Middle frontal gyrus (tissue), 1 donor: ENCODE data around the gene RRAD.
"Not testable (repeated sequence)": the region's sequence is repeated elsewhere in the genome, so short reads cannot be mapped to it uniquely, and the experiment has no call there.

ENCODE experiments used
- DNase-seq: peaks from one replicate; pipeline ENCODE4 v3.0.0-alpha.2; 2015; ENCODE audit warnings: low spot score; ENCODE audit errors: extremely low spot score

The RRAD gene

GRCh38 chr16:66950971-66951790 lies 25.8 kb upstream of the RRAD start:
- no peak for DNase-seq

- no peak for DNase-seq
Observed at GRCh38 chr16:66950437-66950836, 25.1 kb upstream of the RRAD start.

- DNase-seq: no peak
Observed at GRCh38 chr16:66949472-66949871, 24.1 kb upstream of the RRAD start.

- DNase-seq: no peak
Observed at GRCh38 chr16:66948837-66949225, 23.5 kb upstream of the RRAD start.

GRCh38 chr16:66948134-66948836 lies 22.9 kb upstream of the RRAD start:
- DNase-seq: no peak

- peak; percentile 77 for DNase-seq
Observed at GRCh38 chr16:66947302-66948065, 22.1 kb upstream of the RRAD start.

- no peak for DNase-seq
Observed at GRCh38 chr16:66946974-66947301, 21.6 kb upstream of the RRAD start.

GRCh38 chr16:66946541-66946940 lies 21.2 kb upstream of the RRAD start:
- no peak for DNase-seq

- no peak for DNase-seq
Observed at GRCh38 chr16:66945939-66946338, 20.6 kb upstream of the RRAD start.

- not testable (repeated sequence) for DNase-seq
Observed at GRCh38 chr16:66944971-66945370, 19.6 kb upstream of the RRAD start.

- no peak for DNase-seq
Observed at GRCh38 chr16:66944054-66944441, 18.7 kb upstream of the RRAD start.

GRCh38 chr16:66943426-66944053 lies 18.2 kb upstream of the RRAD start:
- no peak for DNase-seq

- DNase-seq: no peak
Observed at GRCh38 chr16:66942981-66943380, 17.6 kb upstream of the RRAD start.

- DNase-seq: no peak
Observed at GRCh38 chr16:66940236-66940635, 14.9 kb upstream of the RRAD start.

- DNase-seq: no peak
Observed at GRCh38 chr16:66939366-66939765, 14.0 kb upstream of the RRAD start.

GRCh38 chr16:66937725-66938337 lies 12.5 kb upstream of the RRAD start:
- no peak for DNase-seq

GRCh38 chr16:66936889-66937554 lies 11.7 kb upstream of the RRAD start:
- DNase-seq: no peak

GRCh38 chr16:66936462-66936861 lies 11.1 kb upstream of the RRAD start:
- DNase-seq: no peak

GRCh38 chr16:66935314-66936011 lies 10.1 kb upstream of the RRAD start, which contains the start of gene CES2:
Gene CES2 (plus strand): TSS chr16:66935516. CDS start chr16:66935636, 120 bp downstream.
- no peak for DNase-seq

- not testable (repeated sequence) for DNase-seq
Observed at GRCh38 chr16:66934839-66935313, 9.5 kb upstream of the RRAD start.
